A549 treated with dexamethasone at 1 μM for 4 hours (cell line): ENCODE data around the gene GPR108. TPM values are rescaled to one million over a fixed set of nuclear protein-coding genes. Genes with fewer than 3 reads are reported as not detected.

ENCODE experiments used
- total RNA-seq: library from RNA; stranded (reverse); fragments of 200-300 nt; extraction: Qiagen RNA extraction; gene quantifications from 5 replicates; pipeline ENCODE4 v1.2.3, GENCODE V29; 2022

GPR108 gene
- total RNA-seq: 30.8 to 45.5 TPM (median 42.1 TPM) in 5 replicates

DNA sequence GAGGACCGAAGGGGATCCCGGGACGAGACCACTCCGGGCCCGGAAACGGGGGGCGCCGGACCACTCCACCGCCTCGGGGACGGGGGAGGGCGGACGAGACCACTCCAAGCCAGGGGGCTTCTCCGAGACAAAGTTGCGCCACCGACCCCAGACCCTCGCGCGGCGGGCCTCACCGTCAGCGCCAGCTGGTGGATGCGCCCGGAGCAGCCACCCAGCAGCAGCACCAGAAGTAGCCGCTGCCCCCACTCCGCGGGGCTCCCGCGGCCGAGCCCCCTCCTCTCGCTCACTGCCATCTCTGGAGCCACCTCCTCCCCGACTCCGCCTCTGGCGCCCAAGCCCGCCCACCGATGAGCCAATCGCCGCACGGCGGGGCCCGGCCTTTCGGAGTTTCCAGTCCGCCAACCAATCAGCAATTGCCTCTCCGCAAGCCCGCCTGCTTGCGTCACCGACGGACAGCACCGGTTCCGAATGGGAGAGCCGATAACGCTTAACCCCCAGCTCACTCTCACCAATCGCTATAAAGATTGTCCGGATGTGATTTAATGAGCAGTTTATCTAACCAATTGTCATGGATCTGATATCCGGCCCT lies at the start of gene GPR108:
TSS of gene GPR108 (minus strand) at position 297 of the 589 bp plus-strand sequence. CDS start at position 293, 4 bp downstream.

DNA sequence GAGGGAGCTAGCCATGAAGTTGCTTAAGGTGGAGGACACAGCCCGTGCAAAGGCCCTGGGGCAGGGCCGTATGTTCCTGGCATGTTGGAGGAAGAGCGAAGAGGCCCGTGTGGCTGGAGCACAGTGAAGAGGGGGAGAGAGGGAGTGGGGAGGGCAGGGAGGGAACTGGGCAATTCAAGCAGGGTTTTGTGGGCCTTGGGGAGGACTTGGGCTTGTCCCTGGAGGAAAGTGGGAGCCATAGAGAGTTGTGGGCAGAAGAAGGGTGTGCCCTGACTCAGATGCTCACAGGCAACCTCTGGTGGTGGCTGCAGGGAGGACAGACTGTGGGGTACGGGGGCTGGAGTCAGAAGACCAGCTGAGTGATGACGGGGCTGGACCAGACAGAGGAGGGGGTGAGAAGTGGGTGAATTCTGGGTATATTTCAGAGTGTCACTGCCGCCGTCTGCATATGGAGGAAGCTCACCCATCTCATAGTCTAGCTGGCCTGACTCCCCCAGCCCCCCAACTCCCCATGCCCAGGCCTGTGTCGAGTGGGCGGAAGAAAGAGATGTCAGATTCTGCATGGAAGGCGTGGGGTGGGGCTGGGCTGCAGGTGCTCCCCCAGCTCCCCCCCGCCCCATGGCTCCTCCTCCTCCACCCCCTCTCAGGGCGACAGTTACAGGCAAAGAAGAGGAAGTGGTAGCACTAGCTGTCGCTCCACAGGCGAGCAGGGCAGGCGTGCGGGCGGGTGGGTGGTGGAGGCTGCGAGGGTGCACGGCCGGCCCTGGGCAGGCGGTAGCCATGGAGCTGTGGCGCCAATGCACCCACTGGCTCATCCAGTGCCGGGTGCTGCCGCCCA lies 34.9 kb upstream of the GPR108 start, which contains the start of gene VAV1:
TSS of gene VAV1 (plus strand) at position 681 of the 838 bp plus-strand sequence. CDS start at position 781, 100 bp downstream.

DNA sequence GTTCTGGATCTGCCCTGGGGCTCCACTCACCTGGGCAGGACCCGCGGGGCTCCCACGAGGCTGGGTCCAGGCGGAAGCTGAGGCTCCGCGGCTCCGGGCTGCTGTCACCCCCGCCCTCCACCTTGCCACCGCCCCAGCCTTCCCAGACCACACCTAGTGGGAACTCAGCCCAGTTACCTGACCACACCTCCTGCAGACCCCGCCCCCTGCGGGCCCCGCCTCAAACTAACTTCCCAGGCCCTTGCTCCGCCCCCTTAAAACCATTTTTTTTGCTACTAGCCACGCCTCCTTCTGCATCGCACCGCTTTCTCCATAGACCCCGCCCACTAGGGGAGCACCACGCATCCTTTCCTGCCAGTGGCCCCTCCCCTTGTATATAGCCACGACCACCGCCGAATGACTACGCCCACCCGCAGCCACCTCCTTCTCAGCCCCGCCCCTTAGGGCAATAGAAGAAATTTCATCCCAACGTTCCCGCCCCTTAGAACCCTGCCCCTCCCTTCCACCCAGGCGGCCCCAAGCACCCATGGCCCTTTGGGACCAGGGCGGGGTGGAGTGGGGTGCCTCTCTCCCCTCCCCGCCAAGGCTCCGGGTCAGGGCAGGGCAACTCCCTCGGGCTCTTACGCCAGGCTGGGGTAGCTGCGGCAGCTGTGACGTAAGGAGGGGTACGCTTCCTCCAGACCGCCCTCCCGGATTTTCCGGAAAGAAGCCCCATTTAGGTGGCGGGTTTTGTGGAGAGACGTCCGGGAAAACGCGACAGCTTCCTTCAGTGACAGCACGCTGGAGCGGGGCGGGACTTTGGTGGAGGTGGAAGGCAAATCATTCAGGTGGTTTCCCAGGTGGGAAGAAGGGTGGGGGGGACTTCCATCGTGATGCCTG lies 30.2 kb upstream of the GPR108 start, which contains the start of gene SH2D3A:
TSS of gene SH2D3A (minus strand) at position 79 of the 879 bp plus-strand sequence. CDS start 3,687 bp downstream, outside the sequence.

DNA sequence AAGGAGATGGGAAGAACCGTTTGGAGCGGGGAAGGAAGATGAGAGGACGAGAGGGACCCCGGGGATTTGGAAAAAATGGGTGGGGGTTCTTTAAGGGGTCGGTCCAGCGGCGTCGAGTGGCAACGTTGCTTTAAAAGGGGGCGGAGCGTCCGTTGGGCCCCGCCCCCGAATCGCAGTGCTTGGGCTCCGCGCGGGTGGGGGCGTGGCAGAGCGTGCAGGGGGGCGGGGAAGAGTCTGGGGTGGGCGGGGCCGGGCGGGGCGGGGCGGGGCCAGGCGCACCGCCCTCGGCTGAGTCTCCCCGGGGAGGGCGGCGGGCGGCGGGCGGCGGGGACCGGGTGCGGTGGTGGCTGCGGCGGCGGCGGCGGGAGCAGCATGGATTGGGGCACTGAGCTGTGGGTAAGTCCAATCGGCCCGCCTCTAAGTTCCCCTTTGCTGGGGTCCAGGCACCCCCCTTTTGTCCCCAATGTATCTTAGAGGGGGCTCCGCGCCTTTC lies 2.1 kb upstream of the GPR108 start, which contains the start of gene TRIP10:
TSS of gene TRIP10 (plus strand) at position 291 of the 493 bp plus-strand sequence. CDS start at position 373, 82 bp downstream.

DNA sequence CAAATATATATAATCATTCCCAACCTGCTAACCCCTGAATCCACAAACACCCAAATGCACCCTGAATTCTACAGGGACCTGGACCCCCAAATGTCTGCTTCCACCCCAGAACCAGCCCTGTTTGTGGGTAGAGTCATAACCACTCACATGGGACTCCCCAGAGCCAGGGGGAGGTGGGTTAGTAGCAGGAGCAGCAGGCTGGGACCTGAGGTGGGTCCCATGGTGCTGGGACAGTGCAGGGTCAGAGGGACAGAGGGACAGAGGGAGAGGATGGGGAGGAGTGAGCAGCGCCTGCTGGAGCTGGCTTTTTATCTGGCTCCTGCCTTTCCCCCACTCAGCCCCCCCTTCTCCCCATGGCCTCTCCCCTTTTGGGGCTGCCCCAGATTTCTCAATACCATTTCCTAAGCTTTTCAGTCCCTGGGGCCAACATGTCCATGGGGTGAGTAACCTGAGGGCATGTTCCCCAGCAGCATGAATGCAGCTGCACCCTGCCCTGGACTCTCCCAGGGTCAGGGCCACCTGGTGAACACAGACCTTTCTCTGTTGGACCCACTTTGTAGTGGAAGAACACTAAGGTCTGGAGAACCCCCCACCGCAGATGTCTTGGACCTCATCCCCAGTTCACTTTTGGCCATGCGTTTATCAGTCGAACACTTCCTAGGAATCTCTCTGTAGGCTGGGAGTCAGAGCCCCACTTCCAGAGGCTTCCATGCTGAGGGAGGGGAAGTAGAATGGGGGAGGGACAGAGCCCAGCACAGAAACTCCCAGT lies 16.8 kb downstream of the GPR108 start, which contains the start of gene C3:
TSS of gene C3 (minus strand) at position 282 of the 769 bp plus-strand sequence. CDS start at position 221, 61 bp downstream.

Other genes starting within 250 kb of the GPR108 start
- 5.5 to 8.4 TPM (median 8.1 TPM) in 5 replicates for gene TUBB4A, start 235.3 kb downstream of the GPR108 start, total RNA-seq
- gene TNFSF9, start 206.6 kb downstream of the GPR108 start, total RNA-seq: 2.9 to 4.8 TPM (median 3.2 TPM) in 5 replicates
- gene CD70, start 146.4 kb downstream of the GPR108 start, total RNA-seq: 13.4 to 21.8 TPM (median 19.0 TPM) in 5 replicates
- gene TNFSF14, start 67.4 kb downstream of the GPR108 start, total RNA-seq: 0.06 to 0.12 TPM (median 0.08 TPM) in 5 replicates
- gene C3, start 16.9 kb downstream of the GPR108 start, total RNA-seq: 43.4 to 62.3 TPM (median 59.3 TPM) in 5 replicates
- 77.6 to 111 TPM (median 108 TPM) in 5 replicates for gene TRIP10, start 2.1 kb upstream of the GPR108 start, total RNA-seq
- 13.8 to 19.4 TPM (median 18.8 TPM) in 5 replicates for gene SH2D3A, start 29.9 kb upstream of the GPR108 start, total RNA-seq
- gene VAV1, start 35.1 kb upstream of the GPR108 start, total RNA-seq: 5.1 to 6.8 TPM (median 6.0 TPM) in 5 replicates
- 4.0 to 5.5 TPM (median 4.6 TPM) in 5 replicates for gene ADGRE1, start 150.0 kb upstream of the GPR108 start, total RNA-seq